ENCODE measurements around the gene FERMT3.

The FERMT3 gene

DNA sequence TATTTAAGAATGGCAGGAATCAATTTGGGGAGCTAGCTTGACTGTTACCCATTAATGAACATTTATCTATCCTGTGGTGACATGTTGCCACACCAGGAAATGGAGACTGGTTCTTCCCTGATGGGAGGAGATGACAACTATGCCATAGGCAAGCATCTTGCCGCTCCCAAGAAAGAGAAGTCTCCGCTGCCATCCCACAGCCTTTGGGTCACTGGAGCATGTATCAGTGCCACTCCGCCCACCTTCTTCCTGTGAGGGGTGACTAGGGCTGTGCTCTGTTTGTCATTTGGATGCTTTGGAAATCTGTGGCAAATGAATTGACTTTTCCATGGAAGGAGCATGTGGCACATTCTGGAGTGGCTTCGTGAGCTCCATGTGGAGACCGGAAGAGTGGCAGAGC is 14.1 kb upstream of the FERMT3 start:
- Histone ChIP-seq H3K36me3 (replicated peaks; ENCODE audit: insufficient read depth, low read length) (peaks cover 37% of the 10 kb centered on the region), H3K4me3 (ENCODE audit: low read length) (no peak overlapping the region)

DNA sequence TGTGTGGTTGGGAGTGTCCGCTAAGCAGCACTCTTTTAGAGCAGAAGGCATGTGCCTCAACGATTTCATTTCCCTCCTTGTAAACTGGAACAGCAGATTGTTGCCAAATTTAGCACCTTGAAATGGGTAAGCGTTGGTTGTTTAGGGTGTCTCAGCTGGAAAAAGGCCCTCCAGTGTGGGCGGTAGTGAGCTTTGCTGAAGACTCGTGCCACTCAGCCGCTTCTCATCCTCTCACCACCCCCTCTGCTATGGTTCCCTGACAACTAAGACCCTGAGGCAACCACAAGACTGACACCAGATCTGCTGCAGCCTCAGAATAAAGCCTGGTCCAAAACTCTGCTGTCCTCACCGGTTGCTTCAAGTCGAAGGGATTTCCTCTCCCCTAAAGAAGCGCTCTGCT is 9.9 kb upstream of the FERMT3 start:
- peaks cover 8% of the 10 kb centered on the region; the same call in 1 of the 2 replicates for H4K20me1 ChIP-seq (ENCODE audit: insufficient read depth, low read length)
- no peaks in the 10 kb centered on the region for H3K27me3 ChIP-seq (replicated peaks; ENCODE audit: insufficient read depth, low read length)
- TF ChIP-seq, protein P1, sequence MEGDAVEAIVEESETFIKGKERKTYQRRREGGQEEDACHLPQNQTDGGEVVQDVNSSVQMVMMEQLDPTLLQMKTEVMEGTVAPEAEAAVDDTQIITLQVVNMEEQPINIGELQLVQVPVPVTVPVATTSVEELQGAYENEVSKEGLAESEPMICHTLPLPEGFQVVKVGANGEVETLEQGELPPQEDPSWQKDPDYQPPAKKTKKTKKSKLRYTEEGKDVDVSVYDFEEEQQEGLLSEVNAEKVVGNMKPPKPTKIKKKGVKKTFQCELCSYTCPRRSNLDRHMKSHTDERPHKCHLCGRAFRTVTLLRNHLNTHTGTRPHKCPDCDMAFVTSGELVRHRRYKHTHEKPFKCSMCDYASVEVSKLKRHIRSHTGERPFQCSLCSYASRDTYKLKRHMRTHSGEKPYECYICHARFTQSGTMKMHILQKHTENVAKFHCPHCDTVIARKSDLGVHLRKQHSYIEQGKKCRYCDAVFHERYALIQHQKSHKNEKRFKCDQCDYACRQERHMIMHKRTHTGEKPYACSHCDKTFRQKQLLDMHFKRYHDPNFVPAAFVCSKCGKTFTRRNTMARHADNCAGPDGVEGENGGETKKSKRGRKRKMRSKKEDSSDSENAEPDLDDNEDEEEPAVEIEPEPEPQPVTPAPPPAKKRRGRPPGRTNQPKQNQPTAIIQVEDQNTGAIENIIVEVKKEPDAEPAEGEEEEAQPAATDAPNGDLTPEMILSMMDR (IDR thresholded peaks at IDR 0.05; ENCODE audit: low read length), result no peak
- TF ChIP-seq EZH2 (optimal IDR thresholded peaks at IDR 0.05; ENCODE audit: low read depth, low read length) (no peak), EZH2phosphoT487 (IDR thresholded peaks at IDR 0.05; ENCODE audit: low read length) (no peak)
- H3K9me3 ChIP-seq (replicated peaks; ENCODE audit: insufficient read depth, low read length), result no peaks in the 10 kb centered on the region
- H3K27ac ChIP-seq (ENCODE audit: low read length), result no peak overlapping the region
- no peak overlapping the region for H3K4me3 ChIP-seq (ENCODE audit: low read length)
- no peak overlapping the region for H3K4me2 ChIP-seq (ENCODE audit: low read depth, low read length)
- DNase-seq, result no peak
- H3K9me2 ChIP-seq (replicated peaks; ENCODE audit: insufficient read depth, low read length), result no peaks in the 10 kb centered on the region
- no peak overlapping the region for H3K9ac ChIP-seq (ENCODE audit: low read length)
- peaks cover 59% of the 10 kb centered on the region for H3K79me2 ChIP-seq (ENCODE audit: low read length)
- H2AFZ ChIP-seq (ENCODE audit: low read length), result no peak overlapping the region
- H3K36me3 ChIP-seq (replicated peaks; ENCODE audit: insufficient read depth, low read length), result peaks cover 54% of the 10 kb centered on the region
- H3K4me1 ChIP-seq (ENCODE audit: low read length), result no peaks in the 10 kb centered on the region
- no peaks in the 10 kb centered on the region; the same call in none of the 2 replicates for H3F3A ChIP-seq (ENCODE audit: insufficient read depth, low read length)

More for the DNA sequence above, 14.1 kb upstream of the FERMT3 start:
- H3F3A ChIP-seq (ENCODE audit: insufficient read depth, low read length), result peaks cover 22% of the 10 kb centered on the region
- no peak for DNase-seq
- TF ChIP-seq, protein P1 (IDR thresholded peaks at IDR 0.05; ENCODE audit: low read length), result no peak
- TF ChIP-seq EZH2 (optimal IDR thresholded peaks at IDR 0.05; ENCODE audit: low read depth, low read length), result no peak
- no peak for TF ChIP-seq EZH2phosphoT487 (IDR thresholded peaks at IDR 0.05; ENCODE audit: low read length)
- no peaks in the 10 kb centered on the region for H3K9me3 ChIP-seq (replicated peaks; ENCODE audit: insufficient read depth, low read length)
- H3K4me1 ChIP-seq (ENCODE audit: low read length), result peaks cover 14% of the 10 kb centered on the region
- H3K79me2 ChIP-seq (ENCODE audit: low read length), result peaks cover 25% of the 10 kb centered on the region
- H3K9me2 ChIP-seq (replicated peaks; ENCODE audit: insufficient read depth, low read length), result no peaks in the 10 kb centered on the region
- H4K20me1 ChIP-seq (ENCODE audit: insufficient read depth, low read length), result peaks cover 8% of the 10 kb centered on the region; the same call in 1 of the 2 replicates
- no peak overlapping the region for H3K9ac ChIP-seq (ENCODE audit: low read length)
- no peak overlapping the region for H3K4me2 ChIP-seq (ENCODE audit: low read depth, low read length)
- H3K27ac ChIP-seq (ENCODE audit: low read length), result no peak overlapping the region
- H3K27me3 ChIP-seq (replicated peaks; ENCODE audit: insufficient read depth, low read length), result no peaks in the 10 kb centered on the region
- H2AFZ ChIP-seq (ENCODE audit: low read length), result no peak overlapping the region

DNA sequence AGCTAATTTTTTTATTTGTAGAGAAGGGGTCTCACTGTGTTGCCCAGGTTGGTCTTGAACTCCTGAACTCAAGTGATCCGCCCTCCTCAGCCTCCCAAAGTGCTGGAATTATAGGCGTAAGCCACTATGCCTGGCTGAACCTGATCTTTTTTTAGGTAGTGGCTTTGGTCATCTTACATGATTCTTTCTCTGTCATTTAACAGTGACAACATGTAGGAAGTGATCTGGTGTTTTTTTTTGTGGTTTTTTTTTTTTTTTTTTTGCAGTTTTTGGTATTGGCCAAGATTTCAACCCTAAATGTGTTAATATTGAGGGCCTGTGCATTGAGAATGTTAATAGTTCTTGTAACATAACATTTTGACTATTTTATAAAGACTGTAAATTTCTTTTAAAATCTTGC is 8.0 kb upstream of the FERMT3 start:
- DNase-seq, result no peak
- no peak overlapping the region for H2AFZ ChIP-seq (ENCODE audit: low read length)
- peaks cover 73% of the 10 kb centered on the region for H3K79me2 ChIP-seq (ENCODE audit: low read length)
- H3K4me3 ChIP-seq (ENCODE audit: low read length), result no peak overlapping the region
- H3K27ac ChIP-seq (ENCODE audit: low read length), result no peak overlapping the region
- H3K27me3 ChIP-seq (replicated peaks; ENCODE audit: insufficient read depth, low read length), result no peaks in the 10 kb centered on the region
- peaks cover 8% of the 10 kb centered on the region; the same call in 1 of the 2 replicates for H4K20me1 ChIP-seq (ENCODE audit: insufficient read depth, low read length)
- H3K4me1 ChIP-seq (ENCODE audit: low read length), result no peaks in the 10 kb centered on the region
- no peak overlapping the region for H3K4me2 ChIP-seq (ENCODE audit: low read depth, low read length)
- TF ChIP-seq, protein P1 (IDR thresholded peaks at IDR 0.05; ENCODE audit: low read length), result no peak
- TF ChIP-seq EZH2 (optimal IDR thresholded peaks at IDR 0.05; ENCODE audit: low read depth, low read length), result no peak
- TF ChIP-seq EZH2phosphoT487 (IDR thresholded peaks at IDR 0.05; ENCODE audit: low read length), result no peak
- H3K9ac ChIP-seq (ENCODE audit: low read length), result no peak overlapping the region
- peaks cover 56% of the 10 kb centered on the region for H3K36me3 ChIP-seq (replicated peaks; ENCODE audit: insufficient read depth, low read length)
- no peaks in the 10 kb centered on the region for H3K9me2 ChIP-seq (replicated peaks; ENCODE audit: insufficient read depth, low read length)
- H3K9me3 ChIP-seq (replicated peaks; ENCODE audit: insufficient read depth, low read length), result no peaks in the 10 kb centered on the region
- no peaks in the 10 kb centered on the region; the same call in none of the 2 replicates for H3F3A ChIP-seq (ENCODE audit: insufficient read depth, low read length)

Data from MM.1S (cell line).